SU-DHL-6 (cell line): ENCODE measurements around the gene ARHGEF28.

Source experiments
- EZH2phosphoT487 ChIP-seq: fragments of 200-600 bp; sonication (generic), shearing (Covaris generic); conservative IDR thresholded peaks from 2 replicates; pipeline ENCODE4 v1.6.1; 2018; ENCODE audit warnings: mild to moderate bottlenecking, antibody characterized with exemption, low read length, moderate library complexity, mixed read lengths
- TF ChIP-seq, protein P1 (sequence below): fragments of 200-600 bp; sonication (generic); IDR thresholded peaks from one replicate; pipeline ENCODE4 v1.5.1; 2017; ENCODE audit warnings: antibody characterized with exemption, mild to moderate bottlenecking, low read length, moderate library complexity; ENCODE audit not compliant: insufficient read depth, poor library complexity, severe bottlenecking

DNA sequence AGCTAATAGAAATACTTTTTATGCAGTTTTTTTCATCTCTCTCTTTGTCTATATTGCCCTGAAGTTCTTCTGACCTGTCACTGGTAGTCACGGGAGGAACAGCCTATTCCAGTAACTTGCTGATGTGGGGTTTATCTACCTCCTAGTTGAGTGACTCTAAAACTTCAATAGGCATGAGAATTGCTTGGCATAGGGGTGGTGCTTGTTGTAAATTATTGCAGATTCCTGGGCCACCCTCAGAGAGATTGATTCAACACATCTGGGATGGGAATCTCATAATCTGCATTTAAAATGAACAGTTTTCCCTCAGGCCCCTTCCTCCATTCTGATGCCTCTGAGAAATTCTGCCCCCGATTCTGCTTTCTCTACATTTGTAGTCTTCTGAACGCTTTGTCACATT is 184.4 kb downstream of the ARHGEF28 start:
- TF ChIP-seq EZH2phosphoT487, result no peak
- TF ChIP-seq, protein P1, sequence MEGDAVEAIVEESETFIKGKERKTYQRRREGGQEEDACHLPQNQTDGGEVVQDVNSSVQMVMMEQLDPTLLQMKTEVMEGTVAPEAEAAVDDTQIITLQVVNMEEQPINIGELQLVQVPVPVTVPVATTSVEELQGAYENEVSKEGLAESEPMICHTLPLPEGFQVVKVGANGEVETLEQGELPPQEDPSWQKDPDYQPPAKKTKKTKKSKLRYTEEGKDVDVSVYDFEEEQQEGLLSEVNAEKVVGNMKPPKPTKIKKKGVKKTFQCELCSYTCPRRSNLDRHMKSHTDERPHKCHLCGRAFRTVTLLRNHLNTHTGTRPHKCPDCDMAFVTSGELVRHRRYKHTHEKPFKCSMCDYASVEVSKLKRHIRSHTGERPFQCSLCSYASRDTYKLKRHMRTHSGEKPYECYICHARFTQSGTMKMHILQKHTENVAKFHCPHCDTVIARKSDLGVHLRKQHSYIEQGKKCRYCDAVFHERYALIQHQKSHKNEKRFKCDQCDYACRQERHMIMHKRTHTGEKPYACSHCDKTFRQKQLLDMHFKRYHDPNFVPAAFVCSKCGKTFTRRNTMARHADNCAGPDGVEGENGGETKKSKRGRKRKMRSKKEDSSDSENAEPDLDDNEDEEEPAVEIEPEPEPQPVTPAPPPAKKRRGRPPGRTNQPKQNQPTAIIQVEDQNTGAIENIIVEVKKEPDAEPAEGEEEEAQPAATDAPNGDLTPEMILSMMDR, result no peak
